Esophagus muscularis mucosa (tissue), 3 donors: ENCODE results near the gene ITPR1.

Experiments used
- POLR2A ChIP-seq: fragments of 450-650 bp; IDR thresholded peaks from one replicate; pipeline ENCODE4 v1.6.1; 2017; ENCODE audit warnings: antibody characterized with exemption, moderate library complexity, mild to moderate bottlenecking, low read depth
- TF ChIP-seq, protein P1 (sequence below), 3 experiments: fragments of 200-600 bp in 2 of 3; fragments of 450-650 bp in 1 of 3; sonication (generic) in 2 of 3; IDR thresholded peaks; one replicate each; pipeline ENCODE4 v1.5.1; 2017 to 2019; ENCODE audit warnings: antibody characterized with exemption in 3 of 3, mild to moderate bottlenecking in 2 of 3, moderate library complexity in 1 of 3

DNA sequence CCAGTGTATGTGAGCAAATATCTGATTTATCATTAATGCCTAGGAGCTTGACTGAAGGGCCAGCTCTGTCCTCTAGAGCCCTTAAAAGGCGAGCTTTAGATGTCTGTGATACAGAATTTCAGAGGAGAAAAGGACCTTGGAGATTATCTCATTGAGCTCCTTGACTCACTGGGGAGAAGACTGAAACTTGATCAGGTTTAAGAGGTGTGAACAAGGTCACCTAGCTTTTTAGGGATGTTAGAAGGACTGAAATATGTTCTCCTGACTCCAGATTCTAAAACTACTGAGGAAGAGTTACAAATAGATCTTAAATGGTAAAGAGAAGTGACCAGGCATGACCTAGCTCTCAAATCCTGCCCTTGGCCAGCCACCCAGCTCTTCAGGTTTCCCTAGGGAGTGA, 292.4 kb downstream of the ITPR1 start:
- no peak for TF ChIP-seq POLR2A
- TF ChIP-seq, protein P1, sequence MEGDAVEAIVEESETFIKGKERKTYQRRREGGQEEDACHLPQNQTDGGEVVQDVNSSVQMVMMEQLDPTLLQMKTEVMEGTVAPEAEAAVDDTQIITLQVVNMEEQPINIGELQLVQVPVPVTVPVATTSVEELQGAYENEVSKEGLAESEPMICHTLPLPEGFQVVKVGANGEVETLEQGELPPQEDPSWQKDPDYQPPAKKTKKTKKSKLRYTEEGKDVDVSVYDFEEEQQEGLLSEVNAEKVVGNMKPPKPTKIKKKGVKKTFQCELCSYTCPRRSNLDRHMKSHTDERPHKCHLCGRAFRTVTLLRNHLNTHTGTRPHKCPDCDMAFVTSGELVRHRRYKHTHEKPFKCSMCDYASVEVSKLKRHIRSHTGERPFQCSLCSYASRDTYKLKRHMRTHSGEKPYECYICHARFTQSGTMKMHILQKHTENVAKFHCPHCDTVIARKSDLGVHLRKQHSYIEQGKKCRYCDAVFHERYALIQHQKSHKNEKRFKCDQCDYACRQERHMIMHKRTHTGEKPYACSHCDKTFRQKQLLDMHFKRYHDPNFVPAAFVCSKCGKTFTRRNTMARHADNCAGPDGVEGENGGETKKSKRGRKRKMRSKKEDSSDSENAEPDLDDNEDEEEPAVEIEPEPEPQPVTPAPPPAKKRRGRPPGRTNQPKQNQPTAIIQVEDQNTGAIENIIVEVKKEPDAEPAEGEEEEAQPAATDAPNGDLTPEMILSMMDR (IDR thresholded peaks at IDR 0.05), result no peak
